Spleen (tissue), 13 donors: Measurements from ENCODE around the gene ZMIZ2. TPM values are rescaled to one million over a fixed set of nuclear protein-coding genes. Genes with fewer than 3 reads are reported as not detected.
"Not testable (repeated sequence)": the region's sequence is repeated elsewhere in the genome, so short reads cannot be mapped to it uniquely, and the experiment has no call there.

Source experiments
- DNase-seq: peaks from one replicate; pipeline ENCODE4 v3.0.0-alpha.2; 2020
- H3K27ac ChIP-seq, 8 donors: fragments of 200-600 bp; sonication (generic) in 7 of 8; 1 replicate in 4 of 8; 2 replicates in 4 of 8; pipeline versions ENCODE4 v1.5.0 to v1.8.0; 2016 to 2021; ENCODE audit warnings: inconsistent platforms in 4 of 8, mild to moderate bottlenecking in 4 of 8, moderate library complexity in 1 of 8
- H3K27me3 ChIP-seq, 7 donors: fragments of 200-600 bp; sonication (generic) in 6 of 7; replicated peaks in 1 of 7; 1 replicate in 4 of 7; 2 replicates in 3 of 7; pipeline versions ENCODE4 v1.5.0 to v1.8.0; 2016 to 2021; ENCODE audit warnings: inconsistent platforms in 3 of 7, mild to moderate bottlenecking in 1 of 7
- H3K36me3 ChIP-seq, 6 donors: fragments of 200-600 bp; sonication (generic) in 5 of 6; 1 replicate in 4 of 6; 2 replicates in 2 of 6; pipeline versions ENCODE4 v1.5.0 to v1.8.0; 2016 to 2021; ENCODE audit warnings: inconsistent platforms in 2 of 6
- H3K4me1 ChIP-seq, 6 donors: fragments of 200-600 bp; sonication (generic) in 5 of 6; 1 replicate in 3 of 6; 2 replicates in 3 of 6; pipeline versions ENCODE4 v1.5.0 to v1.8.0; 2016 to 2021; ENCODE audit warnings: inconsistent platforms in 3 of 6
- H3K4me3 ChIP-seq, 8 donors: fragments of 200-600 bp; sonication (generic) in 7 of 8; 1 replicate in 4 of 8; 2 replicates in 4 of 8; pipeline versions ENCODE4 v1.5.0 to v1.8.0; 2016 to 2021; ENCODE audit warnings: inconsistent platforms in 4 of 8, mild to moderate bottlenecking in 4 of 8, moderate library complexity in 2 of 8
- H3K9me3 ChIP-seq, 8 donors: fragments of 200-600 bp; sonication (generic) in 7 of 8; 1 replicate in 4 of 8; 2 replicates in 4 of 8; pipeline versions ENCODE4 v1.5.0 to v1.8.0; 2016 to 2021; ENCODE audit warnings: inconsistent platforms in 4 of 8
- POLR2A ChIP-seq, 3 donors: fragments of 450-650 bp; IDR thresholded peaks; one replicate each; pipeline ENCODE4 v1.5.1; 2017; ENCODE audit warnings: antibody characterized with exemption in 3 of 3, mild to moderate bottlenecking in 1 of 3
- POLR2AphosphoS5 ChIP-seq, 3 donors: sonication (generic); formaldehyde crosslinking; IDR thresholded peaks; one replicate each; pipeline ENCODE4 v1.5.1; 2017; ENCODE audit warnings: antibody characterized with exemption in 3 of 3
- WGBS, 5 donors: extraction: QIAGEN DNeasy Blood & Tissue Kit in 3 of 5; methylation state at CpG; one replicate each; pipeline versions ENCODE4 v1.1.5 to v1.1.7; 2013 to 2018; 5-methylcytosine and 5-hydroxymethylcytosine counted together
- intact Hi-C: fragments of 100-400 bp; cut with DNase I; formaldehyde crosslinking; loops from one replicate; pipeline ENCODE4 v1.15.0; 2023; ENCODE audit warnings: low total_unique reads
- long read RNA-seq, 2 donors: transcript quantifications; one replicate each; lab custom pipeline, GENCODE V29; 2026
- polyA plus RNA-seq, 3 donors: library from polyadenylated mRNA; stranded (reverse); fragments of 200-250 nt; gene quantifications; one replicate each; pipeline ENCODE4 v1.2.1, GENCODE V29; 2013
- total RNA-seq, 7 donors: library from RNA; depleted of rRNA in 3 of 7; stranded (reverse); fragments of >200 nt in 3 of 7; fragmentation: NEBNext Ultra II Directional in 4 of 7; extraction: Animal tissue kit (Norgen Biotek cat#: 25700) in 4 of 7; gene quantifications; one replicate each; pipeline versions ENCODE4 v1.1.0 to v1.2.1, GENCODE V29; 2016 to 2021
- TF ChIP-seq, protein P1 (sequence below), 11 experiments: fragments of 200-600 bp in 7 of 11; fragments of 450-650 bp in 4 of 11; sonication (generic) in 4 of 11; IDR thresholded peaks in 8 of 11; conservative IDR thresholded peaks in 3 of 11; 1 replicate in 7 of 11; 2 replicates in 4 of 11; pipeline versions ENCODE4 v1.4.0 to v1.8.0; 2016 to 2021; ENCODE audit warnings: antibody characterized with exemption in 11 of 11, inconsistent platforms in 4 of 11, mild to moderate bottlenecking in 1 of 11
- donor health status: healthy with polysubstance abuse.
- donor health status: DM: no; HTN: no; CAD: no; lungs with moderate emphysema.
- donor health status: DM: no; HTN: no; CAD: no.
- donor health status: Bipolar disorder and iron deficiency.
- donor health status: healthy.
- donor health status: DM: no; HTN: no; CAD: no.
- donor health status: DM: yes; HTN: yes; CAD: no.

ZMIZ2 gene, protein sequence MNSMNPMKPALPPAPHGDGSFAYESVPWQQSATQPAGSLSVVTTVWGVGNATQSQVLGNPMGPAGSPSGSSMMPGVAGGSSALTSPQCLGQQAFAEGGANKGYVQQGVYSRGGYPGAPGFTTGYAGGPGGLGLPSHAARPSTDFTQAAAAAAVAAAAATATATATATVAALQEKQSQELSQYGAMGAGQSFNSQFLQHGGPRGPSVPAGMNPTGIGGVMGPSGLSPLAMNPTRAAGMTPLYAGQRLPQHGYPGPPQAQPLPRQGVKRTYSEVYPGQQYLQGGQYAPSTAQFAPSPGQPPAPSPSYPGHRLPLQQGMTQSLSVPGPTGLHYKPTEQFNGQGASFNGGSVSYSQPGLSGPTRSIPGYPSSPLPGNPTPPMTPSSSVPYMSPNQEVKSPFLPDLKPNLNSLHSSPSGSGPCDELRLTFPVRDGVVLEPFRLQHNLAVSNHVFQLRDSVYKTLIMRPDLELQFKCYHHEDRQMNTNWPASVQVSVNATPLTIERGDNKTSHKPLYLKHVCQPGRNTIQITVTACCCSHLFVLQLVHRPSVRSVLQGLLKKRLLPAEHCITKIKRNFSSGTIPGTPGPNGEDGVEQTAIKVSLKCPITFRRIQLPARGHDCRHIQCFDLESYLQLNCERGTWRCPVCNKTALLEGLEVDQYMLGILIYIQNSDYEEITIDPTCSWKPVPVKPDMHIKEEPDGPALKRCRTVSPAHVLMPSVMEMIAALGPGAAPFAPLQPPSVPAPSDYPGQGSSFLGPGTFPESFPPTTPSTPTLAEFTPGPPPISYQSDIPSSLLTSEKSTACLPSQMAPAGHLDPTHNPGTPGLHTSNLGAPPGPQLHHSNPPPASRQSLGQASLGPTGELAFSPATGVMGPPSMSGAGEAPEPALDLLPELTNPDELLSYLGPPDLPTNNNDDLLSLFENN
- total RNA-seq (100 to 1,000 TPM in 4 of 7 donors, 10 to 100 TPM in 3; 35.6 to 160 (median 125) TPM), polyA plus RNA-seq (10 to 100 TPM; 27.7 to 95.7 (median 64.5) TPM)
- long read RNA-seq, donor 1, partial matches to known transcripts = 5 of 6 reads
- long read RNA-seq, donor 1, other reads (novel, unspliced or antisense) = 0 of 6 reads
- long read RNA-seq, donor 2, full-length matches to known transcripts = 1 of 14 reads
- long read RNA-seq, donor 2, partial matches to known transcripts = 13 of 14 reads
- long read RNA-seq, donor 2, other reads (novel, unspliced or antisense) = 0 of 14 reads

GRCh38 chr7:44748045-44748947 is at the start of gene ZMIZ2:
Gene ZMIZ2 (plus strand): TSS chr7:44748847. CDS start chr7:44756250, 7,403 bp downstream.
- WGBS, 5 donors = 2 to 5% (median 3%) methylated on average over 29 to 92 of the region's 92 CpGs

DNA sequence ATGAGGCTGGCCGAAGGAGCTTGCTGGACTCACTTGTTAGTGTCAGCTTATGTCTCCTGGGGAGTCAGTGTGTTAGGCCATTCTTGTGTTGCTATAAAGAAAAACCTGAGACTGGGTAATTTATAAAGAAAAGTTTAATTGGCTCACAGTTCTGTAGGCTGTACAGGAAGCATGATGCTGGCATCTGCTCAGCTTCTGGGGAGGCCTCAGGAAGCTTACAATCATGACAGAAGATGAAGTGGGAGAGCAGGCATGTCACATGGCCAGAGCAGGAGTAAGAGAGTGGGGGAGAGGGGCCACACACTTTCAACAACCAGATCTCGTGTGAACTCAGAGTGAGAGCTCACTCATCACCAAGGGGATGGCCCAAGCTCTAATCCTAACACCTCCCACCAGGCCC is 49.0 kb upstream of the ZMIZ2 start:
- H3K36me3 ChIP-seq = peaks cover 4 to 100% (median 99%) of the 10 kb centered on the region in 6 donors
- intact Hi-C loops = not testable (repeated sequence)

More at GRCh38 chr7:44748045-44748947, at the start of gene ZMIZ2:
- DNase-seq = peak; percentile 99
- intact Hi-C loops = loop anchor here (5.0 to 10.0 kb wide), 2 partner anchors 49 to 143 kb away; partner anchors contain the start of genes OGDH and PPIA
- Histone ChIP-seq H3K27me3 (no peaks in the 10 kb centered on the region), H3K27ac (peak within 1 kb of the TSS; percentile 98 to 100 (median 99)), H3K4me1 (peaks cover 37 to 53% (median 48%) of the 10 kb centered on the region in 6 donors), H3K36me3 (peaks cover 0 to 7% (median 0%) of the 10 kb centered on the region in 6 donors), H3K4me3 (peak within 1 kb of the TSS; percentile 73 to 91 (median 80)), H3K9me3 (no peaks in the 10 kb centered on the region)
- TF ChIP-seq, protein P1, sequence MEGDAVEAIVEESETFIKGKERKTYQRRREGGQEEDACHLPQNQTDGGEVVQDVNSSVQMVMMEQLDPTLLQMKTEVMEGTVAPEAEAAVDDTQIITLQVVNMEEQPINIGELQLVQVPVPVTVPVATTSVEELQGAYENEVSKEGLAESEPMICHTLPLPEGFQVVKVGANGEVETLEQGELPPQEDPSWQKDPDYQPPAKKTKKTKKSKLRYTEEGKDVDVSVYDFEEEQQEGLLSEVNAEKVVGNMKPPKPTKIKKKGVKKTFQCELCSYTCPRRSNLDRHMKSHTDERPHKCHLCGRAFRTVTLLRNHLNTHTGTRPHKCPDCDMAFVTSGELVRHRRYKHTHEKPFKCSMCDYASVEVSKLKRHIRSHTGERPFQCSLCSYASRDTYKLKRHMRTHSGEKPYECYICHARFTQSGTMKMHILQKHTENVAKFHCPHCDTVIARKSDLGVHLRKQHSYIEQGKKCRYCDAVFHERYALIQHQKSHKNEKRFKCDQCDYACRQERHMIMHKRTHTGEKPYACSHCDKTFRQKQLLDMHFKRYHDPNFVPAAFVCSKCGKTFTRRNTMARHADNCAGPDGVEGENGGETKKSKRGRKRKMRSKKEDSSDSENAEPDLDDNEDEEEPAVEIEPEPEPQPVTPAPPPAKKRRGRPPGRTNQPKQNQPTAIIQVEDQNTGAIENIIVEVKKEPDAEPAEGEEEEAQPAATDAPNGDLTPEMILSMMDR (IDR thresholded peaks at IDR 0.05 in 8 of 11, conservative IDR thresholded peaks at IDR 0.05 in 3 of 11) = no peak
- TF ChIP-seq POLR2AphosphoS5 (IDR thresholded peaks at IDR 0.05) (peak; percentile 88 to 90 (median 90)), POLR2A (IDR thresholded peaks at IDR 0.05) (peak in 1 of 3 donors; percentile 43)

GRCh38 chr7:44700322-44700721 is 48.3 kb upstream of the ZMIZ2 start:
- Histone ChIP-seq H3K9me3 (peaks cover 0 to 4% (median 0%) of the 10 kb centered on the region in 8 donors), H3K27ac (no peak overlapping the region), H3K27me3 (no peaks in the 10 kb centered on the region), H3K4me1 (no peaks in the 10 kb centered on the region), H3K4me3 (no peak overlapping the region), H3K36me3 (peaks cover 4 to 98% (median 94%) of the 10 kb centered on the region in 6 donors)
- TF ChIP-seq, protein P1 (IDR thresholded peaks at IDR 0.05 in 8 of 11, conservative IDR thresholded peaks at IDR 0.05 in 3 of 11) = no peak
- TF ChIP-seq POLR2AphosphoS5 (IDR thresholded peaks at IDR 0.05) = peak in 1 of 3 donors; percentile 22
- TF ChIP-seq POLR2A (IDR thresholded peaks at IDR 0.05) = no peak
- intact Hi-C loops = no loop called here
- peak; percentile 60 for DNase-seq
- WGBS, 5 donors = 85 to 99% (median 93%) methylated on average over 6 to 8 of the region's 8 CpGs

More for the DNA sequence above, 49.0 kb upstream of the ZMIZ2 start:
- H3K27me3 ChIP-seq, H3K9me3 ChIP-seq, H3K4me3 ChIP-seq, H3K4me1 ChIP-seq, H3K27ac ChIP-seq: not testable (repeated sequence)
- 93 to 97% (median 97%) methylated on average over 2 of the region's 2 CpGs for WGBS, 5 donors
- peak; percentile 14 for DNase-seq

GRCh38 chr7:44703391-44703790 is 45.3 kb upstream of the ZMIZ2 start:
- DNase-seq = peak; percentile 7

More at GRCh38 chr7:44703391-44703790, 45.3 kb upstream of the ZMIZ2 start:
- H3K27me3 ChIP-seq, intact Hi-C loops, H3K9me3 ChIP-seq, H3K4me1 ChIP-seq, H3K4me3 ChIP-seq, H3K27ac ChIP-seq: not testable (repeated sequence)
- 95 to 97% (median 96%) methylated on average over 10 of the region's 10 CpGs for WGBS, 5 donors
- H3K36me3 ChIP-seq = peaks cover 0 to 98% (median 84%) of the 10 kb centered on the region in 6 donors
